Anterior cingulate cortex (tissue), 58 donors: ENCODE measurements around the gene GDPD1.
"Not testable (repeated sequence)": the region's sequence is repeated elsewhere in the genome, so short reads cannot be mapped to it uniquely, and the experiment has no call there.

Experiments used
- DNase-seq, 58 donors: peaks; one replicate each; lab custom pipeline; 2025; lab: John Stamatoyannopoulos, UW

Gene GDPD1

DNA sequence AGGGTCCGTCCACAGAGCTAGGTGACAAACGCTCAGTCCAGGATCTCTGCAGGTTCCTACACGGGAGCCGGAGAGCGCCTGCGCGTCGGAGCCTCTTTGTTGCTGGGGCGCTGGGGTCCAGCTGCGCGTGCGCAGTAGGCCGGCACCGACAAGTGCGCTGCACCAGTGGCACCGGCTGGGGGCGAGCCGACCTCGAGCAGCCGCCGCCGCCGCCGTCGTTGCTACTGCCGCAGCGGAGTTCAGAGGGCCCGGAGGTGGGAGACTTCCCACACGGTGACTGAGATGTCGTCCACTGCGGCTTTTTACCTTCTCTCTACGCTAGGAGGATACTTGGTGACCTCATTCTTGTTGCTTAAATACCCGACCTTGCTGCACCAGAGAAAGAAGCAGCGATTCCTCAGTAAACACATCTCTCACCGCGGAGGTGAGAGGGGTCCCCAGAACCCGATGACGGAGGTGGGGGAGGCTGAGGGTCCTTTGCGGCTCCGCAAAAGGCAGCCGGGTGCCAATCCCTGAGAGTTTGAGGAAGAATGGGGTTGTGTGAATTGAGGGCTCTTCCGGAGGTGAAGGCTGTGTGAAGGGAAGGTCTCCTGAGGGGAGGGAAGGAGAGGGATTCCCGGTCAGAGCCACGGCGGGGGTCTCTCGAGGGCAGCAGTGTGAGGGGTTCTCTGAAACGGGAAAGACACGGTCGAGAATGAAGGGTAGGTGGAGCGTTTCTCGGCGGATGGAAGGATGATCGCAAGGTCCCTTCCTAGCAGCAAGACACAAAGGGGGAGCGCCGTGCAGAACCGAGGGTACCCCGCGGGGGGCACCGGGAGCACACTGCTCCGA, at the start of gene GDPD1:
GDPD1 (plus strand) TSS at position 184 of the 831 bp plus-strand sequence; CDS start at position 283, 99 bp downstream.
- peak; percentile 46 to 98 (median 92) for DNase-seq

GRCh38 chr17:59172436-59173004, 47.8 kb upstream of the GDPD1 start:
- DNase-seq = no peak

DNA sequence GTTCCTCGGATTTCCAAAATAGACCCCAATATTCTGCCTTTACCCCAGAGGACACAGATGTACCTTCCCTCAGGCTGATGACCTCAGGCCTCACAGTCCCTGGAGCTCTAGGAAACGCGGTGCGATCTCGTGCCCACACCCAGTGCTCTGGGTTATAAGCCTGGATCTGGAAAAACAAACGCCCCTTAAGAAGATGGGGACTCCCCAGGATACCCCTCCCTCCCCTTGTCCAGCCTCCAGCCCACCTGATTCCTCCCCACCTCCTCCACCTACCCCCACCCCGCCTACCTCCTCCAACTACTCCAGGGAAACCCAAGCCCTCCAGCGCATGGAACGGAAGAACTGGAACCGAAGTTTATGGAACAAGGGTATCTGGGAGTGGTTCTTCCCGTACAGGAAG, 45.6 kb upstream of the GDPD1 start:
- no peak for DNase-seq

DNA sequence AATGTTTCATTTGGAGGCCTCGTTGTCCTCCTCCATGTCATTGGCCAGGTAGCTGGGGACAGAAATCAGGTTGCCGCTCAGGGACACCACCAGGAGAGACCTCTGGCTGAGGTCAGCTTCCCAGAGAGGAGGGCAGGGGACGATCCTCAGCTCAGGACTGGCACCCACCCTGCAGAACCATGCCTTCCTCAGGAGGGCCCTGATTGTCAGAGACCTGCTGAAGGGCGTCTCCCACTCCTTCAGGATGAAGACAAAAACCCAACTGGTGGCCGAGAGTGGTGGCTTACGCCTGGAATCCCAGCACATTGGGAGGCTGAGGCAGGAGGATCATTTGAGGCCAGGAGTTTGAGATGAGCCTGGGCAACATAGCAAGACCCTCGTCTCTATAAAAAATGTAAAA, 45.2 kb upstream of the GDPD1 start:
- DNase-seq = no peak

DNA sequence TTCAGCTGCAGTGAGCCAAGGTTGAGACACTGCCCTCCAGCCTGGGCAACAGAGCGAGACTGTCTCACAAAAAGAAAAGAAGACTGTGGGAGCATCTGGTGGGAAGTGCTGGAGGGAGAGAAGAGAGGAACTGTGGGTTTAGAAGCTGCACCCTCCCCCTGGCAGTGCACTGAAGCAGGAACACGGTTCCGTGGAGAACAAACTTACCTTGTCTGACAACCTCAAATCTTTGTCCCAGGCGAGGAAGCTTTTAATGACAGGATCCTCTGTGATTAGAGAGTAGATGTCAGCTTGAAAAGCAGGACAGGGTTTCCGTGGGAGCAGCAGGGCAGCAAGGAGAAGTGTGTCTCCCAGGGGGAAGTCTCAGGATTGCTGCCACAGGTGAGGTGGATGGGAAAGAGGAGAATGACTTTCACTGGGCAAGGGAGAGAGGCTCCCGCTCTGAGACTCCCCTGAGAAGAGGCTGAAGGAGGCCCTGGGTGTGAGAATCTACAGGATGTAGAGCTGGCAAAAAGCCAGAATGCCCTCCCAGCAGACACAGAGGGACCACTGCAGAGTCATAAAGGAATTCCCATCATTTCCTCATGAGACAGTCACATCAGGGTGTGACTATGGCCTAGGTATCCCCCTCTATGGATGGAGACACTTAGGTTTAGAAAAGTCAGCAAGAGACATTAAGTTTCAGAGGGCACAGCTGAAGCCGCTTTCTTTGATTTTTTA, 41.9 kb upstream of the GDPD1 start:
- no peak for DNase-seq

GRCh38 chr17:59179601-59180000, 40.7 kb upstream of the GDPD1 start:
- not testable (repeated sequence) for DNase-seq

DNA sequence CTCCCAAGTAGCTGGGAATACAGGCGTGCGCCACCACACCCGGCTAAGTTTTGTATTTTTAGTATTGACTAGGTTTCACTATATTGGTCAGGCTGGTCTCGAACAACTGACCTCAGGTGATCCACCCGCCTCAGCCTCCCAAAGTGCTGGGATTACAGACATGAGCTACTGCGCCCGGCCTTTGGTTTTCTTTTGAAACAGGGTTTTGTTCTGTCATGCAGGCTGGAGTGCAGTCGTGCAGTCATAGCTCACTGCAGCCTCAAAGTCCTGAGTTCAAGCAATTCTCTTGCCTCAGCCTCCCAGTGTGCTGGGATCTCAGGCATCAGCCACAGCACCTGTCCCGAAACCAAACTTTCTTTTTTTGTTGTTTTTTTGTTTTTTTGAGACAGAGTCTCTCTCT, 39.7 kb upstream of the GDPD1 start:
- DNase-seq = no peak

- no peak for DNase-seq
Measured at GRCh38 chr17:59181481-59181880, 38.8 kb upstream of the GDPD1 start.

- no peak for DNase-seq
Measured at GRCh38 chr17:59185997-59186396, 34.3 kb upstream of the GDPD1 start.

GRCh38 chr17:59186850-59187249, 33.5 kb upstream of the GDPD1 start:
- DNase-seq = no peak

GRCh38 chr17:59190806-59191205, 29.5 kb upstream of the GDPD1 start:
- DNase-seq = no peak

DNA sequence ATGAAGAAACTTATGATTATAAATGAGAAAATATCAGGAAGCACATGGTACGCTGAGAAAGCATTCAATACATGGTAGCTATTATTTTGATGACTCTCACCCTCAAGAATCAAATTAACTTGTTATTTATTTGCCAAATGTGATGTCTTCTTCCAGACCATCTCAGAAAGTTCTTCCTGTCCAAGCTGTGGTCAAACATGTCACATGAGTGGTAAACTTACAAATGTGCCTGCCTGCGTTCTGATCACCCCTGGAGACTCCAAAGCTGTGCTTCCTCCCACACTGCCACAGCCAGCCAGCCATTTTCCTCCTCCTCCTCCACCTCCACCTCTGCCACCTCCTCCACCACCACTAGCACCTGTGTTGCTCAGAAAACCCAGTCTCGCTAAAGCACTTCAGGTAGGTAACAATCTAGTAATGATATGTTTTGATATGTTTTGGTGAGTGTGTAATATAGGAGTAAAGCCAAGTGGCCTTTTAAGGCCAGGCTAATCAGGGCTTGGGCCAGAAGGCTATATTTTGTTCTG, 26.9 kb upstream of the GDPD1 start:
- no peak for DNase-seq

- no peak for DNase-seq
Measured at GRCh38 chr17:59199398-59199797, 20.9 kb upstream of the GDPD1 start.

- no peak for DNase-seq
Measured at GRCh38 chr17:59202320-59202719, 18.0 kb upstream of the GDPD1 start.

GRCh38 chr17:59219370-59219769, 941 bp upstream of the GDPD1 start:
- DNase-seq = no peak

DNA sequence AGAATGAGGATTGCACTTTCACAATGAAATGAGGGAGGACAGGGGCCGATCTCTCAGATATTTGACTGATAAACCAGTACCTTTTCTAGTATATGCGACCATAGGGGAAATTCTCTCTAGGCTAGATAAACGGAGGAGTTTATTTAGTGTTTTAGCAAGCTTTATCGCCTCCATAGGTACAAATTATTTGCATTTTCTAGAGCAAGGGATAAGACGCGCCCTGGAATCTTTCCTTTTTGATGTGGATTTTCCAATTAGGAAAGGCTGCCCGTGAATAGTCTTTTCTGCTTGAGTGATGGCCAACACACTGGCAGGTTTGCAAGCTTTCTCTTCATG, 351 bp upstream of the GDPD1 start:
- no peak for DNase-seq

DNA sequence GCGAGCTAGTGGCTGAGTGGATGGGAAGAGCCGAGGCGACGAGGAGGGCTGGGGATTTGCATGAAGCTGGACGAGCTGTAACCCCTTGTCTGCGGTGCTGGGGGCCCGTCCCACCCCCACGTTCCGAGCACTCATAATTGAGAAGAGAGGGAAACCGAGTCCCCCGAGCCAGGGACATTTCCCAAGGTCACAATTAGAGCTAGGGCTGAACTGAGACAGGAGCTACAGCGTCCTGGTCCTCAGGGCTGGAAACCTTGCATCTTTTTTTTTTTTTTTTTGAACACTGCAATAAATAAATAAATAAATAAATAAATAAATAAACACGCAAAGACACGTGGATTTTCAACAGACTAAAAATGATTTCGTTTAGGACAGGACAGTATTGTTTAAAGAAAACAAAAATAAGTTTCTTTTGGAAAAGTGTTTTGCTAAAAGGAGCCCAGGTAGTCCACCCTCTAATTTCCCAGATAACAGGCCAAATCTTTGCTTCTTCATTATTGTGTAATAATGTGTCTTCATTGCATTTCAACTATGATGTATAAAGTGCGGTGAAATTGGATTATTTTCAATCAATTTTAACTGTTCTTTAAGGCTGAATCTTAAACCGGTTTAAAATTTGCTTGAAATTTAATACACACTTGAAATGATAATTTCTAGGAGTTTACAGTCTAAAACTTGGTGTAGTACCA, 992 bp downstream of the GDPD1 start:
- DNase-seq = peak in 8 of 58 donors; percentile 21 to 48 (median 29)

DNA sequence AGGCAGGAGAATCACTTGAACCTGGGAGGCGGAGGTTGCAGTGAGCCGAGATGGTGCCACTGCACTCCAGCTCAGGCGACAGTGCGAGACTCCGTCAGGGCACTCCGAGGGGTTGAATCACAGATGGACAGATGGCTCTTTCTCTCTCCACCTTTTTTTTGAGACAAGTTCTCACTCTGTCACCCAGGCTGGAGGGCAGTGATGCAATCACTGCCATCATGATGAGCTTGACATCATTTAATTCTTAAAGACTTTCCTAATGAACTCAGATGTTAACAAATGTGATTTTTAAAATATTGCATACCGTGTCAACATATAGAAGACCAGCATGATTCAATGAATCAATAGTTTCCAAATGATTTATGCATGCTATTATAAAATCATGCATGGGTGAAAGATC, 3.5 kb downstream of the GDPD1 start:
- DNase-seq = no peak

GRCh38 chr17:59228588-59228987, 8.3 kb downstream of the GDPD1 start:
- not testable (repeated sequence) for DNase-seq

GRCh38 chr17:59230764-59231163, 10.5 kb downstream of the GDPD1 start:
- no peak for DNase-seq

DNA sequence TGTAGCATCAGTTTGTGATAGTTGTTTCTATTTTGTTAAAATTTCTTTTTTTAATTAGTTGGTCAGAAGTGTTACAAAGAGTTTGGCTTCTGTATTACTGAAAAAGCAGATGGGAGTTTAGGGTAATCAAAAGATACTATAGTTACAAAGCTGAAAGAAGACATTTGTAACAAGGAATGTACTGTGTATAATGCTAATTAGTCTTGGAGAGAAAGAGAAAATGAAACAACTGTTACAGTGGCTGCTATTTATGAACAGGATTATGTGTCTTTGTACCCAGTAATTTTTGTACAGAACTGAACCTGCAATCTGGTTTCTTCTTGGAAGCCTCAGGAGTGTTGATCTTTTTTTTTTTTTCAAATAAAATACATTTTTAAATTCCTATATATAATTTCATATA, 14.3 kb downstream of the GDPD1 start:
- DNase-seq = peak in 1 of 58 donors; percentile 44
